Measurements from ENCODE around the gene NRXN2. TPM values are rescaled to one million over a fixed set of nuclear protein-coding genes. Genes with fewer than 3 reads are reported as not detected.
A peak's percentile ranks its signal among the peaks of the same experiment; 100 is the strongest.

The NRXN2 gene
- total RNA-seq, 1 donor from 2014 or later, result 0.72 TPM

- no peaks in the 10 kb centered on the region for H3K4me1 ChIP-seq
- no peaks in the 10 kb centered on the region for H3K36me3 ChIP-seq
- DNase-seq, result peak; percentile 62
- no peak overlapping the region for H3K27ac ChIP-seq
- TF ChIP-seq CTCF (IDR thresholded peaks at IDR 0.05), result no peak
- no peaks in the 10 kb centered on the region for H3K27me3 ChIP-seq
- H3K4me3 ChIP-seq, result no peak overlapping the region
- H3K9me3 ChIP-seq, result no peaks in the 10 kb centered on the region
- ATAC-seq, result no peak
- intact Hi-C loops (cut with DNase I), result no loop called here
Observed at GRCh38 chr11:64593156-64594105, 129.6 kb downstream of the NRXN2 start.

GRCh38 chr11:64592656-64593055 lies 130.3 kb downstream of the NRXN2 start:
- H3K4me1 ChIP-seq, result no peaks in the 10 kb centered on the region
- no peaks in the 10 kb centered on the region for H3K9me3 ChIP-seq
- intact Hi-C loops (cut with DNase I), result no loop called here
- ATAC-seq, result no peak
- H3K36me3 ChIP-seq, result no peaks in the 10 kb centered on the region
- H3K27me3 ChIP-seq, result no peaks in the 10 kb centered on the region
- no peak overlapping the region for H3K4me3 ChIP-seq
- DNase-seq, result peak; percentile 45
- no peak overlapping the region for H3K27ac ChIP-seq
- TF ChIP-seq CTCF (IDR thresholded peaks at IDR 0.05), result no peak

- ATAC-seq (no peak), DNase-seq (no peak)
- H3K27me3 ChIP-seq, result no peaks in the 10 kb centered on the region
- no peak overlapping the region for H3K27ac ChIP-seq
- no peak for TF ChIP-seq CTCF (IDR thresholded peaks at IDR 0.05)
- H3K4me1 ChIP-seq, result no peaks in the 10 kb centered on the region
- no peaks in the 10 kb centered on the region for H3K9me3 ChIP-seq
- intact Hi-C loops (cut with DNase I), result no loop called here
- no peaks in the 10 kb centered on the region for H3K36me3 ChIP-seq
- no peak overlapping the region for H3K4me3 ChIP-seq
Observed at GRCh38 chr11:64592234-64592615, 130.8 kb downstream of the NRXN2 start.

GRCh38 chr11:64591257-64592233 lies 131.5 kb downstream of the NRXN2 start:
- Histone ChIP-seq H3K4me3 (no peak overlapping the region), H3K9me3 (no peaks in the 10 kb centered on the region), H3K4me1 (no peaks in the 10 kb centered on the region), H3K36me3 (no peaks in the 10 kb centered on the region), H3K27me3 (no peaks in the 10 kb centered on the region), H3K27ac (no peak overlapping the region)
- no peak for ATAC-seq
- no peak for TF ChIP-seq CTCF (IDR thresholded peaks at IDR 0.05)
- peak; percentile 64 for DNase-seq
- intact Hi-C loops (cut with DNase I), result no loop called here

- intact Hi-C loops (cut with DNase I), result no loop called here
- DNase-seq, result peak; percentile 58
- Histone ChIP-seq H3K9me3 (no peaks in the 10 kb centered on the region), H3K27me3 (no peaks in the 10 kb centered on the region), H3K4me1 (no peaks in the 10 kb centered on the region), H3K4me3 (no peak within 1 kb of the TSS), H3K27ac (no peak within 1 kb of the TSS), H3K36me3 (no peaks in the 10 kb centered on the region)
- no peak for TF ChIP-seq CTCF (IDR thresholded peaks at IDR 0.05)
- no peak for ATAC-seq
Observed at GRCh38 chr11:64590763-64591221, 132.2 kb downstream of the NRXN2 start, which contains the start of gene SLC22A12. TSS of gene SLC22A12 (plus strand) at chr11:64591220. CDS start at chr11:64591557, 337 bp downstream.
